ENCODE data around the gene ARHGEF35.
"Not testable (repeated sequence)": the region's sequence is repeated elsewhere in the genome, so short reads cannot be mapped to it uniquely, and the experiment has no call there.

DNA sequence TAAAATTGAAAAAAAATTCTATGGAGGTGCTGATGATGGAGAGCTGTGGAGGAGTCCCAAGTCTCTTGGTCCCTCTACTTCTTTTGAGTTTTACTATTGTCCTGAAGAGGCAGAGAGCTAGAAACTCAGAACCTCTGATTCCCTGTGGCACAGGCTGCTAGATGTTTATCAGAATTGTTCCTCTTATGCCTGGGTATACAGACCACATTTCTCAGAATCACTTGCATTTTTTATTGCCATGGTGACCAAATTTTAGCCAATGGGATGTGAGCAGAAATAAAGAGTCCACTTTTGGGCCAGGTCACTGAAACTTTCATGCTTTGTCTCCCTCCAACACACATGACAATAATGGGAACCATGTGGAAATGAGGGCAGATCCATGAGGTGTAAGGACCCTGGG, 28.0 kb upstream of the ARHGEF35 start:
- TF ChIP-seq, protein P1, sequence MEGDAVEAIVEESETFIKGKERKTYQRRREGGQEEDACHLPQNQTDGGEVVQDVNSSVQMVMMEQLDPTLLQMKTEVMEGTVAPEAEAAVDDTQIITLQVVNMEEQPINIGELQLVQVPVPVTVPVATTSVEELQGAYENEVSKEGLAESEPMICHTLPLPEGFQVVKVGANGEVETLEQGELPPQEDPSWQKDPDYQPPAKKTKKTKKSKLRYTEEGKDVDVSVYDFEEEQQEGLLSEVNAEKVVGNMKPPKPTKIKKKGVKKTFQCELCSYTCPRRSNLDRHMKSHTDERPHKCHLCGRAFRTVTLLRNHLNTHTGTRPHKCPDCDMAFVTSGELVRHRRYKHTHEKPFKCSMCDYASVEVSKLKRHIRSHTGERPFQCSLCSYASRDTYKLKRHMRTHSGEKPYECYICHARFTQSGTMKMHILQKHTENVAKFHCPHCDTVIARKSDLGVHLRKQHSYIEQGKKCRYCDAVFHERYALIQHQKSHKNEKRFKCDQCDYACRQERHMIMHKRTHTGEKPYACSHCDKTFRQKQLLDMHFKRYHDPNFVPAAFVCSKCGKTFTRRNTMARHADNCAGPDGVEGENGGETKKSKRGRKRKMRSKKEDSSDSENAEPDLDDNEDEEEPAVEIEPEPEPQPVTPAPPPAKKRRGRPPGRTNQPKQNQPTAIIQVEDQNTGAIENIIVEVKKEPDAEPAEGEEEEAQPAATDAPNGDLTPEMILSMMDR (IDR thresholded peaks at IDR 0.05) = not testable (repeated sequence)
- not testable (repeated sequence) for TF ChIP-seq POLR2AphosphoS5 (IDR thresholded peaks at IDR 0.05)

Measured in gastroesophageal sphincter (tissue), 3 donors.